Measurements from ENCODE around the gene CHD9. TPM values are rescaled to one million over a fixed set of nuclear protein-coding genes. Genes with fewer than 3 reads are reported as not detected.
"Not testable (repeated sequence)": the region's sequence is repeated elsewhere in the genome, so short reads cannot be mapped to it uniquely, and the experiment has no call there.

Gene CHD9
- total RNA-seq, 2 experiments from 2014 or later: 13.2 to 18.8 TPM

DNA sequence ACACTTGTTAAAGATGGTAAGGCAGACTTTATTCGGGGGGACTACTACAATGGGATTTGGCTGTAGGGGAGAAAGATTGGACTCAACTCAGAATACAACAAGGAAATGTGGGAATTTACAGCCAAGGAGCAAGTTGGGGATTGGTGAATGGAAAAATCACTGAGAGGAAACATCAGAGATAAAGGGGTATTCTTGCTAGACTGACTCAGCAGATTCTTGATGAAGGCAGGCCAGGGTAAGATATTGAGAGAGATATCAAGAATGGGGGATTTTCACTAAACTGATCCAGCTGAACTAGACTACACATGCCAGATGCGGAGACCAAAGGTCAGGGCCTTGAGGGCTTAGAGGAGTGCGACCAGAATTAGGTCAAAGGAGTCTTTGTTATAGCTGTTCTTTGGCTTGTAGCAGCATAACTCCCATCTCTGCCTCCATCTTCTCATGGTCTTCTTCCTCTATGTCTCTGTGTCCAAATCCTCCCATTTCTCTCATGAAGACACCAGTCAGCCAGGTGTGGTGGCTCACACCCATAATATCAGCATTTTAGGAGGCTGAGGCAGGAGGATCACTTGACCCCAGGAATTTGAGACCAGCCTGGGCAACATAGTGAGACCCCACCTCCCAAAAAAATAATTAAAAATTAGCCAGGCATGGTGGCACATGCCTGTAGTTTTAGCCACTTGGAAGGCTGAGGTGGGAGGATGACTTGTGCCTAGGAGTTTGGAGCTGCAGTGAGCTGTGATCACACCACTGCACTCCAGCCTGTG, 19.4 kb upstream of the CHD9 start:
- Mint-ChIP-seq H3K4me1 (no peaks in the 10 kb centered on the region), H3K36me3 (ENCODE audit: low read depth) (no peaks in the 10 kb centered on the region), H3K27ac (no peak overlapping the region), H3K4me3 (no peak overlapping the region), H3K9me3 (ENCODE audit: low read depth) (no peaks in the 10 kb centered on the region), H3K27me3 (peaks cover 11% of the 10 kb centered on the region)
- ATAC-seq (no peak), DNase-seq (no peak)
- POLR2A ChIA-PET: no interaction called here
- CTCF ChIA-PET: interaction anchor here (1.2 kb wide), 1 partner anchor 13 kb away, joined by 3 read pairs; no protein-coding TSS in a partner anchor
- intact Hi-C loops (cut with DNase I, micrococcal nuclease): no loop called here

DNA sequence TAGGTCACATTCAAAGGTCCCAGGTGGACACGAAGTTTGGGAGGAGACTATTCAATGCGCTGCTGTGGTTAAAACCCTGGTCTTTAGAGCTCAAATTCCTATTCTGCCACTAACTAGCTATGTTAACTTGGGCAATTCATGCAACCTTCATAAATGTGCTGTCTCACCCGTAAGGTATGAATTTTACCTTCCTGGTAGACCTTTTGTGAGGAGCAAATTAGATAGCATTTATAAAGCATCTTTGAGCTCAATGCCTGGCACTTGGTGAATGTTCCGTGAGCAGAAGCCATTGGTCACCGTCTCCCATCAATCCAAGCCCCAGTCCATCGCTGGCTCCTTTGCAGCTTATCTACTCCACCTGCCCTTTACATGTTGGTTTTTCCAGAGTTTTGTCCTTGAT, 18.7 kb upstream of the CHD9 start:
- intact Hi-C loops (cut with DNase I, micrococcal nuclease): no loop called here
- Mint-ChIP-seq H3K36me3 (ENCODE audit: low read depth) (no peaks in the 10 kb centered on the region), H3K27me3 (peaks cover 11% of the 10 kb centered on the region), H3K27ac (no peak overlapping the region), H3K9me3 (ENCODE audit: low read depth) (no peaks in the 10 kb centered on the region), H3K4me3 (no peak overlapping the region), H3K4me1 (no peaks in the 10 kb centered on the region)
- DNase-seq: no peak
- ChIA-PET POLR2A (no interaction called here), CTCF (no interaction called here)
- ATAC-seq: no peak

DNA sequence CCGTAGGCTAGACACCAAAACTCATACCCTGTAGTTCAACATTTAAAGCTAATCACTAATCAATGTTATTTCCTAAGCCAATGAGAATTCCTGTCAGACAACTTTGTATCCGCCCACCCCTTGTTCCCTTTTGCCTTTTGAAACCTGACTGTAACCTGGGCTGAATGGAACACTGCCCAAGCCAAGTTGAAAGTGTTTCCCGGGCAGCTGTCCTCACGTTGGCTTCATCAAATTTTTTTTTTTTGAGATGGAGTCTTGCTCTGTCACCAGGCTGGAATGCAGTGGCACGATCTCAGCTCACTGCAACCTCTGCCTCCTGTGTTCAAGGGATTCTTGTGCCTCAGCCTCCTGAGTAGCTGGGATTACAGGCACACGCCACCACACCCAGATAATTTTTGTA, 18.1 kb upstream of the CHD9 start:
- H3K4me3 Mint-ChIP-seq; H3K4me1 Mint-ChIP-seq; intact Hi-C loops (cut with DNase I, micrococcal nuclease); POLR2A ChIA-PET; H3K9me3 Mint-ChIP-seq (ENCODE audit: low read depth); CTCF ChIA-PET; H3K27ac Mint-ChIP-seq; ATAC-seq; H3K36me3 Mint-ChIP-seq (ENCODE audit: low read depth); DNase-seq: not testable (repeated sequence)
- H3K27me3 Mint-ChIP-seq: peaks cover 11% of the 10 kb centered on the region

DNA sequence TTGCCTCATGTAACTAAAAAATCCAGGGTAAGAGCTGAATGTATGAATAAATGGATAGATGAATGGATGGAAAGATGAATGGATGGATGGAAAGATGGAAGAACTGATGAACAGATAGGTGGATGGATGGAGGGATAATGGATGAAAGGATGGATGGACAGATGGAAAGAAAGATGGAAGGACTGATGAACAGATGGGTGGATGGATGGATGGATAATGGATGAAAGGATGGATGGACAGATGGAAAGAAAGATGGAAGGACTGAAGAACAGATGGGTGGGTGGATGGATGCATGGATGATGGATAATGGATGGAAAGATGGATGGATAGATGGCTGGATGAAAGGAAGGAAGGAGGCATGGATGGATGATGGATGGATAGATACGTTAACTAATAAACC, 14.0 kb upstream of the CHD9 start:
- Mint-ChIP-seq H3K27me3 (peaks cover 3% of the 10 kb centered on the region), H3K4me1 (no peaks in the 10 kb centered on the region), H3K27ac (no peak overlapping the region), H3K36me3 (ENCODE audit: low read depth) (no peaks in the 10 kb centered on the region), H3K4me3 (no peak overlapping the region), H3K9me3 (ENCODE audit: low read depth) (no peaks in the 10 kb centered on the region)
- no peak for ATAC-seq
- CTCF ChIA-PET: no interaction called here
- intact Hi-C loops (cut with DNase I, micrococcal nuclease): no loop called here
- POLR2A ChIA-PET: no interaction called here
- no peak for DNase-seq

DNA sequence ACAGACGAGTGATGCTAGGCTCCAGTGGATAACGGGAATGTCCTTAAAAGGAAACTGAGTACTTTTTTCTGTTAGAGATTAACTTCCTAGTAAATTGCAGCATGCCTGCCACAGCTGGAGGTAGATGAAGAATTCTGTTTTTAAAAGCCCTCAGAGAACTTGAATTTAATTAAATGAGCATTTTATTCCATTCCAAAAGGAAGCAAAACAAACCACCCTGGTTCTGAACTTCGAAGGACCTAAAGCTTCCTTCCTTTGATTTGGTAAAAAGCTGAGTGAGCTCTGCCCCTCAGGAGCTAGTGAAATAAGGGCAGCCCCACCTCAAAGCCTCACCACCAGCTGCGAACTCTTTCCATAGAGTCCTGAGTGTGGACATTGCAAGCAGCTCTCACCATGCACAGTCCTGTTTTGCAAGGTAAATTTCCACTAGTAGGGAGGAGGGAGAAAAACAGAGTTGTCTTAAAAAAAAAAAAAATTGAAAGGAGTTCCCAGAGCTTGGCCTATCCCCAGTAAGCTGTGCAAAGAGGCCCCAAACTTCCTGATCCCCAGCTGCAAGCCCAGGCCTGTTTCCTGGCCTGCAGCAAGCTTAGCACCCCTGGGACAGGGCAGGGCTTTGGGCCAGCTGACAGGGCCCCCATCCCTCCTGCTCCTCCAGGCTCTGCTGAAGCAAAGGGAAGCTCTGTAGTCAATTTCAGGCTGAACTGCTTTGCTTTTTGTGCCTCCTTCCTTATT, 13.3 kb upstream of the CHD9 start:
- intact Hi-C loops (cut with DNase I, micrococcal nuclease): no loop called here
- no peaks in the 10 kb centered on the region for H3K4me1 Mint-ChIP-seq
- ChIA-PET CTCF (interaction anchor here (0.6 to 0.7 kb wide), 2 partner anchors 83 to 251 kb away, joined by 3 read pairs; no protein-coding TSS in a partner anchor), POLR2A (no interaction called here)
- ATAC-seq: no peak
- H3K27me3 Mint-ChIP-seq: peaks cover 2% of the 10 kb centered on the region
- no peak for DNase-seq
- no peaks in the 10 kb centered on the region for H3K9me3 Mint-ChIP-seq (ENCODE audit: low read depth)
- H3K36me3 Mint-ChIP-seq (ENCODE audit: low read depth): no peaks in the 10 kb centered on the region
- H3K27ac Mint-ChIP-seq: no peak overlapping the region
- no peak overlapping the region for H3K4me3 Mint-ChIP-seq

DNA sequence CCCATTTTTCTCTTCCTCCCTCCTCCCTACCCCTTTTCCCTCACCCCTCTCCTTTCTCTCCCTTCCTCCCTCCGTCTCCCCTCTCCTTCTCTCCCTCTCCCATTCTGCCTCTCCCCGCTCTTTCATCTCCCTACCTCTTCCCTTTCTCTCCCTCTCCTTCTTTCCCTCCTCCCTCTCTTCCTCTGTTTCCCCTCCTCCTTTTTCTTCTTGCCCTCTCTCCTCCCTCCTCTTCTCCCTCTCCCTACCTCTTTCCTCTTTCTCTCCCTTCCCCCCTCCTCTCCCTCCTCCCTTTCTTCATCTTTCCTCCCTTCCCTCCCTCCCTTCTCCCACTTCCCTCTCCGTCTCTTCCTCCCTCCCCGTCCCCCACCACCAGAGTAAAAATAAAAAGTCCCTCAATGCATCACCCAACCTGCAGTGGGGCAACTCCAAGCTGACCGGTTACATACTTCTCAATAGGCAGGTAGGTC, 12.5 kb upstream of the CHD9 start:
- Mint-ChIP-seq H3K27me3 (no peaks in the 10 kb centered on the region), H3K4me1 (no peaks in the 10 kb centered on the region), H3K4me3 (no peak overlapping the region), H3K9me3 (ENCODE audit: low read depth) (no peaks in the 10 kb centered on the region), H3K36me3 (ENCODE audit: low read depth) (no peaks in the 10 kb centered on the region), H3K27ac (no peak overlapping the region)
- ATAC-seq: no peak
- intact Hi-C loops (cut with DNase I, micrococcal nuclease): no loop called here
- ChIA-PET CTCF (interaction anchor here (0.7 kb wide), 1 partner anchor 250 kb away, joined by 3 read pairs; no protein-coding TSS in a partner anchor), POLR2A (no interaction called here)
- DNase-seq: no peak

DNA sequence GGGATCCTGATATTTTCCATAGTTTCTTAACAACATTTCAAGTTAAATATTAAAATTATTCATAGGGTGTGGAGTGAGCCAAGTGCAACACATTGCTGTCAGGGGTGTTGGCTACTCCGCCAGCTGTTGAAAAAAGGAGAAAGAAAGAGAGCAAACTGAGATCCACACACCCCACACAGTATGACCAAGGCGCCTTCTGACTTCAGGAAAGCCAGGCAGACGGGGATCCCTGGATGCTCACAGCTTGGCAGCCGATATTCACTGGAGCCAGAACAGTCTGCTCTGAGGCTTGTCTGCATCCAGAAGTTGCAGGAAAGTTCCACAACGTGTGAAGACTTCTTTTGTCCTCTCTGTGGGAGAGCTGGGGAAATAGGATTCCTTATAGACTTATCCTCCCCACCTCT, 11.4 kb upstream of the CHD9 start:
- intact Hi-C loops (cut with DNase I, micrococcal nuclease): no loop called here
- ATAC-seq (no peak), DNase-seq (no peak)
- Mint-ChIP-seq H3K4me3 (no peak overlapping the region), H3K27me3 (no peaks in the 10 kb centered on the region), H3K27ac (no peak overlapping the region), H3K4me1 (no peaks in the 10 kb centered on the region), H3K9me3 (ENCODE audit: low read depth) (no peaks in the 10 kb centered on the region), H3K36me3 (ENCODE audit: low read depth) (no peaks in the 10 kb centered on the region)
- CTCF ChIA-PET: interaction anchor here (0.6 kb wide), 1 partner anchor 776 kb away, joined by 3 read pairs; no protein-coding TSS in a partner anchor
- POLR2A ChIA-PET: no interaction called here

DNA sequence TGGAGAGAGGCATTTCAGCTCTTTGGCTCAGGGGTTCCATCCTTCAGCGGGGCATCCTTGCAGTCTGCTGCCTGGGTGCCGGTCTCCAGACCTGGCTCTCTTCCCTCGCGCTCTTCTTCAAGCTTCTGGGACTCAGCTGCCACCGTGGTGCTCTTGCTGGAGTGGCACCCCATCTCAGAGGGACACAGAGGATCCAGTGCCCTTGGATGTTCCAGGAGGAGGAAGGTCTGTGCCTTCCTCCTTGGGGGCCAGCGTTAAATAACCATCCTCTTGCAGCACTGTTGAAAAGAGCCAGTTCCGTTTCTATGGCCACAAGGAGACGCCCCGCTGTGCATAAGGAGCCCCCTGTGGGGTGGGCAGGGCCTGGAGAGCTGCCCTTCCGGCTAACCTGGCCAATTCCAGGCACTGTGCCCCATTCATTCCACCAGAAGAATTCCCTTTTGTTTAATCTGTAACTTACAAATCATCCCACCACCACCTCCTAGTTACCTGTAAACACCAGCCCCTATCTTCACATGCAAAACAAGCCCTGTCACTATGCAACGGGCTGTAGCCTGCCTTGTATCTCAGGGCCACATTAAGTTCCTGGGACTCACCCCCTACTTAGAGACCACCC, 10.7 kb upstream of the CHD9 start:
- ChIA-PET POLR2A (no interaction called here), CTCF (no interaction called here)
- Mint-ChIP-seq H3K27me3 (no peaks in the 10 kb centered on the region), H3K4me1 (no peaks in the 10 kb centered on the region), H3K9me3 (ENCODE audit: low read depth) (no peaks in the 10 kb centered on the region), H3K36me3 (ENCODE audit: low read depth) (no peaks in the 10 kb centered on the region), H3K4me3 (no peak overlapping the region), H3K27ac (no peak overlapping the region)
- ATAC-seq: no peak
- DNase-seq: no peak
- intact Hi-C loops (cut with DNase I, micrococcal nuclease): no loop called here

DNA sequence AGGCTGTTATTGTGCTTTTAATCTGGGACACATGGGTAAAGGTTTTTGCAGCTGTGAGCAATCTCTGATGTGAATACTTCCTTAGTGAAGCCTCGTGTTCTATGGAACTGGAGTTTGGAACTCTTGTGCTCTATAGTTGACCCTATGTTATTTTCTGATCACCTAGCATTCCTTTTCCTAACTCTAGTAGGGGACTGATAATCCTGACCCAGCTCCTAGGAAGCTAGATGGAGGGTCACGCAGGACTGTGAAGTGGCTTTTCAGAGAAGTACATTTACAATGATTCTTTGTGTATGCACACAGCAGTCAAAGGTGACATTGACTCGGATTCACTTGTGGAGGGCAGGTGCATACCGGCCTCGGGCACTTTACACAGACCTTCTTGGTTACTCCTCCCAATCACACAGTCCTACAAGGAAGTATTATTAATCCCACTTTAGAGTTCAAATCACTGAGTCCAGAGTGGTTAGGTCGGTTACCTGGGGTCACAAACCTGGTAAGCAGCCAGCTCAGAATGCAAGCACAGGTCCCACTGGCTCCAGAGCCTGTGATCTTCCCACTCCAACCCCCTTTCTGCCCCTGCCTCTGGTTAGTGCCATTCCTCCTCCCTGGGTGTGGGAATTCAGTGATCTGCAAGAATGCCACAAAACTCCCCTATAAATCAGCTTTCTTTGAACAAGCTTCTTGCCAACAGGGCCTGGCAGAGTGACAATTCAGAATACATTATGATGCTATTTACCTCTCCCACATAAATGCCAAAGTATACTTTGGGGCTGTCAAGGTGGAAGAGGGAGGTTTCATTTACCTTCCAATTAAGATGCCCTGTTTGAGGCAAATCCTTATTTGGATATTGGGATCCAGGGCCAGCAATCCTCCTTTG, 9.2 kb upstream of the CHD9 start:
- DNase-seq (no peak), ATAC-seq (no peak)
- ChIA-PET CTCF (interaction anchor here (0.6 to 1.9 kb wide), 2 partner anchors 9 to 172 kb away, joined by 3 to 7 read pairs; partner anchors contain the start of gene CHD9), POLR2A (no interaction called here)
- Mint-ChIP-seq H3K9me3 (ENCODE audit: low read depth) (no peaks in the 10 kb centered on the region), H3K4me3 (no peak overlapping the region), H3K27me3 (no peaks in the 10 kb centered on the region), H3K4me1 (no peaks in the 10 kb centered on the region), H3K36me3 (ENCODE audit: low read depth) (no peaks in the 10 kb centered on the region), H3K27ac (no peak overlapping the region)
- intact Hi-C loops (cut with DNase I, micrococcal nuclease): no loop called here

DNA sequence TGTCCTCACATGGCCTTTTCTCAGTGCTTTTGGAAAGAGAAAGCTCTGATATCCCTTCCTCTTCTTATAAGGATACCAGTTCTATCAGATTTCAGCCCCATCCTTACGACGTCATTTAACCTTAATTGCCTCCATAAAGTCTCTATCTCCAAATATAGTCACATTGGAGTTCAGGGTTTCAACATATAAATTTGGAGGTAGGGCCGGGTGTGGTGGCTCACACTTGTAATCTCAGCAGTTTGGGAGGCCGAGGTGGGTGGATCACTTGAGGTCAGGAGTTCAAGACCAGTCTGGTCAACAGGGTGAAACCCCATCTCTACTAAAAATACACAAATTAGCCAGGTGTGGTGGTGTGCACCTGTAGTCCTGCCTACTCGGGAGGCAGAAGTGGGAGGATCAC, 7.3 kb upstream of the CHD9 start:
- H3K27ac Mint-ChIP-seq; H3K36me3 Mint-ChIP-seq (ENCODE audit: low read depth); H3K4me3 Mint-ChIP-seq; intact Hi-C loops (cut with DNase I, micrococcal nuclease); H3K9me3 Mint-ChIP-seq (ENCODE audit: low read depth); ATAC-seq; H3K4me1 Mint-ChIP-seq; DNase-seq; POLR2A ChIA-PET; CTCF ChIA-PET; H3K27me3 Mint-ChIP-seq: not testable (repeated sequence)

Measured in activated CD4-positive, alpha-beta T cell treated with anti-CD3 and anti-CD28 coated beads for 36 hours (primary cell).